Globus pallidus (tissue), 1 donor: Measurements from ENCODE around the gene GPC6.

ENCODE experiments used
- DNase-seq: peaks from one replicate; pipeline ENCODE4 v3.0.0-alpha.2; 2015; ENCODE audit warnings: low spot score

Gene GPC6

GRCh38 chr13:94033830-94034642 is 807.4 kb downstream of the GPC6 start:
- no peak for DNase-seq

GRCh38 chr13:94050039-94050438 is 823.4 kb downstream of the GPC6 start:
- DNase-seq: no peak

GRCh38 chr13:94050686-94051085 is 824.1 kb downstream of the GPC6 start:
- DNase-seq: no peak

- no peak for DNase-seq
These were observed 827.5 kb downstream of the GPC6 start for GRCh38 chr13:94053986-94054593.

GRCh38 chr13:94056362-94056990 is 829.9 kb downstream of the GPC6 start:
- no peak for DNase-seq

GRCh38 chr13:94057618-94058186 is 831.1 kb downstream of the GPC6 start:
- DNase-seq: no peak

GRCh38 chr13:94058821-94059360 is 832.3 kb downstream of the GPC6 start:
- DNase-seq: no peak

GRCh38 chr13:94061301-94061700 is 834.7 kb downstream of the GPC6 start:
- no peak for DNase-seq

GRCh38 chr13:94063096-94063495 is 836.5 kb downstream of the GPC6 start:
- no peak for DNase-seq

GRCh38 chr13:94063848-94064247 is 837.2 kb downstream of the GPC6 start:
- no peak for DNase-seq

- DNase-seq: no peak
These were observed 839.1 kb downstream of the GPC6 start for GRCh38 chr13:94065741-94066140.

- DNase-seq: no peak
These were observed 846.6 kb downstream of the GPC6 start for GRCh38 chr13:94073007-94073744.

GRCh38 chr13:94079876-94080275 is 853.3 kb downstream of the GPC6 start:
- no peak for DNase-seq

GRCh38 chr13:94080527-94080926 is 853.9 kb downstream of the GPC6 start:
- DNase-seq: no peak

- DNase-seq: no peak
These were observed 860.5 kb downstream of the GPC6 start for GRCh38 chr13:94087100-94087499.

- DNase-seq: no peak
These were observed 862.1 kb downstream of the GPC6 start for GRCh38 chr13:94088742-94089141.

- DNase-seq: no peak
These were observed 864.3 kb downstream of the GPC6 start for GRCh38 chr13:94090773-94091480.

- no peak for DNase-seq
These were observed 867.2 kb downstream of the GPC6 start for GRCh38 chr13:94093652-94094315.

- no peak for DNase-seq
These were observed 883.2 kb downstream of the GPC6 start for GRCh38 chr13:94109715-94110374.

GRCh38 chr13:94112227-94112626 is 885.6 kb downstream of the GPC6 start:
- no peak for DNase-seq
